K562 (cell line): ENCODE measurements around the gene LOC101059915.
"Not testable (repeated sequence)": the region's sequence is repeated elsewhere in the genome, so short reads cannot be mapped to it uniquely, and the experiment has no call there.

Experiments
- CAMTA2 ChIP-seq: fragments of 250-450 bp; sonication (Bioruptor Pico); conservative IDR thresholded peaks from 2 replicates; pipeline ENCODE4 v1.5.1; 2022
- CTCF ChIP-seq, 3 experiments: IDR thresholded peaks in 2 of 3; conservative IDR thresholded peaks in 1 of 3; 2 replicates each; pipeline ENCODE4 v1.5.1; 2011 to 2012; ENCODE audit warnings: low read length in 3 of 3, mild to moderate bottlenecking in 3 of 3, control low read depth in 2 of 3, improper control_type of control experiment in 1 of 3, inconsistent platforms in 1 of 3, low read depth in 1 of 3, mixed read lengths in 1 of 3, moderate library complexity in 1 of 3; ENCODE audit not compliant: insufficient read depth in 2 of 3
- EZH2 ChIP-seq: IDR thresholded peaks from 2 replicates; pipeline ENCODE4 v1.6.1; 2012; ENCODE audit warnings: low read depth, mild to moderate bottlenecking, inconsistent platforms, low read length, borderline replicate concordance
- POLR2A ChIP-seq: fragments of 450-650 bp; conservative IDR thresholded peaks from 2 replicates; pipeline ENCODE4 v1.6.1; 2016
- UBTF ChIP-seq, 2 experiments: IDR thresholded peaks; 2 replicates each; pipeline ENCODE4 v1.6.1; 2012; ENCODE audit warnings: improper control_type of control experiment in 2 of 2, low read depth in 2 of 2, low read length in 2 of 2, borderline replicate concordance in 1 of 2
- ZNF174 ChIP-seq: fragments of 250-450 bp; sonication (Bioruptor Pico); IDR thresholded peaks from 2 replicates; pipeline ENCODE4 v1.4.0; 2020; ENCODE audit warnings: mild to moderate bottlenecking
- ZNF639 ChIP-seq, 2 experiments: fragments of 200-800 bp in 1 of 2; sonication (Bioruptor generic) in 1 of 2; sonication (generic) in 1 of 2; formaldehyde crosslinking in 1 of 2; IDR thresholded peaks in 1 of 2; conservative IDR thresholded peaks in 1 of 2; 2 replicates each; pipeline versions ENCODE4 v1.5.0 to v1.6.1; 2016 to 2020; ENCODE audit warnings: missing compliant biosample characterization in 1 of 2, missing genetic modification characterization in 1 of 2, missing genetic modification reagents in 1 of 2

GRCh38 chrX:71720289-71720886 is 53.0 kb downstream of the LOC101059915 start:
- not testable (repeated sequence) for TF ChIP-seq UBTF (IDR thresholded peaks at IDR 0.05; ENCODE audit: borderline replicate concordance in 1 of 2, low read depth in 2 of 2, low read length in 2 of 2); CTCF (IDR thresholded peaks at IDR 0.05 in 2 of 3, conservative IDR thresholded peaks at IDR 0.05 in 1 of 3; ENCODE audit: insufficient read depth in 2 of 3, low read depth in 1 of 3, low read length in 3 of 3); ZNF174 (CRISPR knock-in tag); POLR2A; EZH2; CAMTA2 (CRISPR knock-in tag); ZNF639 (CRISPR knock-in tag; conservative IDR thresholded peaks at IDR 0.05 in 1 of 2, IDR thresholded peaks at IDR 0.05 in 1 of 2)
